HEK293 (cell line): ENCODE measurements around the gene NCL.
"Not testable (repeated sequence)": the region's sequence is repeated elsewhere in the genome, so short reads cannot be mapped to it uniquely, and the experiment has no call there.

Experiments
- CTCF ChIA-PET: fragments of 350-600 bp; formaldehyde crosslinking; extraction: SDS; loops from one replicate; lab custom pipeline; 2021; ENCODE audit warnings: antibody characterized with exemption; lab: Yijun Ruan, JAX
- POLR2A ChIA-PET: fragments of 300-600 bp; formaldehyde crosslinking; extraction: SDS; loops from one replicate; lab custom pipeline; 2020; ENCODE audit warnings: antibody characterized with exemption, inconsistent platforms; lab: Yijun Ruan, JAX
- H3K27ac ChIP-seq: fragments of 200-500 bp; sonication (Bioruptor generic); 2 replicates; pipeline ENCODE4 v1.5.1; 2014; ENCODE audit warnings: low read depth, low read length, control low read depth, inconsistent platforms; ENCODE audit errors: extremely low read depth
- H3K36me3 ChIP-seq, 2 experiments: fragments of 200-500 bp in 1 of 2; sonication (Bioruptor generic) in 1 of 2; 1 replicate in 1 of 2; 2 replicates in 1 of 2; pipeline ENCODE4 v1.5.1; 2014 to 2017; ENCODE audit warnings: inconsistent platforms in 2 of 2, low read length in 2 of 2; ENCODE audit not compliant: control insufficient read depth in 2 of 2, insufficient read depth in 1 of 2
- H3K4me1 ChIP-seq: fragments of 200-500 bp; sonication (Bioruptor generic); 2 replicates; pipeline ENCODE4 v1.5.1; 2014; ENCODE audit warnings: mild to moderate bottlenecking, low read length, inconsistent platforms; ENCODE audit not compliant: control insufficient read depth, insufficient read depth
- H3K4me3 ChIP-seq: 2 replicates; pipeline ENCODE4 v1.5.1; 2011; ENCODE audit warnings: low read depth, mild to moderate bottlenecking, control low read depth, low read length, moderate library complexity
- H3K9me3 ChIP-seq: fragments of 200-500 bp; sonication (Bioruptor generic); 2 replicates; pipeline ENCODE4 v1.5.1; 2014; ENCODE audit warnings: low read depth, low read length, inconsistent platforms; ENCODE audit not compliant: control insufficient read depth, insufficient read depth
- KLF7 ChIP-seq: fragments of 450-650 bp; formaldehyde crosslinking; IDR thresholded peaks from 2 replicates; pipeline ENCODE4 v1.5.1; 2016; ENCODE audit warnings: missing biosample characterization, missing genetic modification characterization, borderline replicate concordance
- PRDM2 ChIP-seq: fragments of 450-650 bp; formaldehyde crosslinking; IDR thresholded peaks from 2 replicates; pipeline ENCODE4 v1.5.1; 2016; ENCODE audit warnings: missing biosample characterization, missing genetic modification characterization, borderline replicate concordance
- PRDM6 ChIP-seq: fragments of 450-650 bp; formaldehyde crosslinking; IDR thresholded peaks from 2 replicates; pipeline ENCODE4 v1.5.1; 2017; ENCODE audit warnings: missing biosample characterization, missing genetic modification characterization
- ZNF398 ChIP-seq: fragments of 450-650 bp; formaldehyde crosslinking; IDR thresholded peaks from 2 replicates; pipeline ENCODE4 v1.5.1; 2017; ENCODE audit warnings: missing biosample characterization, missing genetic modification characterization
- ZNF600 ChIP-seq: fragments of 450-650 bp; formaldehyde crosslinking; IDR thresholded peaks from 2 replicates; pipeline ENCODE4 v1.5.1; 2016; ENCODE audit warnings: missing biosample characterization, missing genetic modification characterization
- ZNF626 ChIP-seq: fragments of 450-650 bp; sonication (Bioruptor Pico); formaldehyde crosslinking; IDR thresholded peaks from 2 replicates; pipeline ENCODE4 v1.5.1; 2018; ENCODE audit warnings: missing biosample characterization, missing genetic modification characterization, inconsistent platforms

The NCL gene

GRCh38 chr2:231436957-231437356 lies 27.3 kb downstream of the NCL start (continued):
- TF ChIP-seq PRDM2 (tag by site-specific recombination) (no peak), ZNF398 (no peak)
- TF ChIP-seq, all 188 proteins: peak for 0

- no peak overlapping the region for H3K27ac ChIP-seq
- H3K4me3 ChIP-seq, result no peak overlapping the region
- H3K4me1 ChIP-seq, result no peaks in the 10 kb centered on the region
- no peaks in the 10 kb centered on the region for H3K36me3 ChIP-seq
- TF ChIP-seq ZNF626 (tag by site-specific recombination), result no peak
- CTCF ChIA-PET, result interaction anchor here (0.7 kb wide), 1 partner anchor 18 kb away, joined by 3 read pairs; no protein-coding TSS in a partner anchor
- POLR2A ChIA-PET, result no interaction called here
- no peaks in the 10 kb centered on the region for H3K9me3 ChIP-seq
Observed at GRCh38 chr2:231433990-231434389, 30.3 kb downstream of the NCL start.

GRCh38 chr2:231431606-231432005 lies 32.7 kb downstream of the NCL start:
- ChIA-PET CTCF (interaction anchor here (1.2 to 1.3 kb wide), 2 partner anchors 17 to 19 kb away, joined by 3 to 4 read pairs; no protein-coding TSS in a partner anchor), POLR2A (no interaction called here)
- TF ChIP-seq PRDM6 (tag by site-specific recombination) (no peak), KLF7 (no peak), ZNF600 (tag by site-specific recombination) (peak; percentile 93)
- no peaks in the 10 kb centered on the region for H3K36me3 ChIP-seq
- H3K27ac ChIP-seq, result no peak overlapping the region
- H3K9me3 ChIP-seq, result no peaks in the 10 kb centered on the region
- H3K4me1 ChIP-seq, result no peaks in the 10 kb centered on the region
- no peak overlapping the region for H3K4me3 ChIP-seq

GRCh38 chr2:231430437-231430836 lies 33.8 kb downstream of the NCL start:
- CTCF ChIA-PET, result interaction anchor here (0.8 to 2.3 kb wide), 2 partner anchors 21 to 203 kb away, joined by 4 to 7 read pairs; no protein-coding TSS in a partner anchor
- POLR2A ChIA-PET, result not testable (repeated sequence)

More at GRCh38 chr2:231430437-231430836, 33.8 kb downstream of the NCL start:
- not testable (repeated sequence) for H3K4me3 ChIP-seq, H3K9me3 ChIP-seq, H3K36me3 ChIP-seq, H3K4me1 ChIP-seq, H3K27ac ChIP-seq
